Measurements from ENCODE around the gene NIP7. TPM values are rescaled to one million over a fixed set of nuclear protein-coding genes. Genes with fewer than 3 reads are reported as not detected.
A peak's percentile ranks its signal among the peaks of the same experiment; 100 is the strongest.

The NIP7 gene
- total and polyA plus RNA-seq, 2 of the 4 experiments (the other 2 are of a cell fraction) = 14.0 to 28.3 TPM

- TF ChIP-seq CHD1 (IDR thresholded peaks at IDR 0.05; ENCODE audit: low read depth, low read length) (0 out of 2 replicates have a peak, but pooled peaks have one; percentile 42), CEBPB (IDR thresholded peaks at IDR 0.05; ENCODE audit: low read depth, low read length) (no peak), SMC3 (IDR thresholded peaks at IDR 0.05; ENCODE audit: low read depth, low read length) (peak; percentile 43; the same call in 1 of the 2 replicates)
Observed at GRCh38 chr16:69310653-69311532, 28.7 kb upstream of the NIP7 start, which contains the start of gene VPS4A (continued).

Data from IMR-90 (cell line).